HG03103 (cell line): ENCODE results near the gene MPV17L2.
"Not testable (repeated sequence)": the region's sequence is repeated elsewhere in the genome, so short reads cannot be mapped to it uniquely, and the experiment has no call there.

Experiments used
- ATAC-seq: cut with Tn5 transposase; IDR thresholded peaks from one replicate; pipeline ENCODE4 v1.9.1; 2021; ENCODE audit warnings: low read depth; ENCODE audit not compliant: unreplicated experiment

MPV17L2 gene

DNA sequence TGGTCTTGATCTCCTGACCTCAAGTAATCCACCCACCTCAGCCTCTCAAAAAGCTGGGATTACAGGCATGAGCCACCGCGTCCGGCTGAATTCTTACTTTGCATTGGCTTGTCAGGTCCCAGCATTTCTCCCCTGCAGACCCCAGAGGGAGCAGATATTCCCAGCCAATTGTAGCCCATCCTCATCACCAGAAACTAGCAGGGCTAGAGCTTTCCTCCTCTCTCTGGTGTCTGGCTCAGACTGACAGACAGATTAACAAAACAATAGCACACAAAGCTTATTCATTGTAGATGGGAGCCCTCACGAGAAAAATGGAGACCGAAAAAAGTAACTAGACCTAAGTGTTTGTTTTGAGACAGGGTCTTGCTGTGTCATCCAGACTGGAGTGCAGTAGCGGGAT is 7.5 kb upstream of the MPV17L2 start:
- ATAC-seq, result no peak

DNA sequence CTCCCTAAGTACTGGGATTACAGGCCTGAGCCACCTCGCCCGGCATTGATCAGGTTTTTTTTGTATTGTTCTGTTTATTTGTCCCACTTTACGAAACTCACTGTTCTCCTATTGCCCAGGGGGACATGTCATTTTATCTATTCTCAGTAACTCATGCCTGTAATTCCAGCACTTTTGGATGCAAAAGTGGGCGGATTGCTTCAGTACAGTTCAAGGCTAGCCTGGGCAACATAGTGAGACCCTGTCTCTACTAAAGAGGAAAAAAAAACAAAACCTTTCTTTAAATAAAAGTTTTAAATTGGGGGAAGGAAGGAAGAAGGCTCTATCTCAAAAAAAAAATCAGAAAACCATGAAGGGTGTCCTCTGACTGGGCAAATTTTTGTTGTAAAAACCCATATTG is 2.7 kb upstream of the MPV17L2 start:
- no peak for ATAC-seq

DNA sequence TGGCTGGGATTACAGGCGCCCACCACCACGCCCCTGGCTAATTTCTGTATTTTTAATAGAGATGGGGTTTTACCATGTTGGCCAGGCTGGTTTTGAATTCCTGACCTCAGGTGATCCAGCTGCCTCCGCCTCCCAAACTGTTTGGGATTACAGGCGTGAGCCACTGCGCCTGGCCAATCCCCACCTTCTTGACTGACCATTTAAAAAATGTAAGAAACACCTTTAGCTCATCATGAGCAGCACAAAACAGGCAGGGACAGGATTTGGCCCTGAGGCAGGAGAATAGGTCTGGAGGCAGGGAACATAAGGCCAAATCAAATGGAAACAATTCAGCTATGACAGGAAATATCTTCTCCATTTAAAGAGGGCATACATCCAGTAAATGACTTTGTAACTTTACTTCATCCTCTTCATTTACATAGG is 1.4 kb upstream of the MPV17L2 start:
- ATAC-seq, result no peak

DNA sequence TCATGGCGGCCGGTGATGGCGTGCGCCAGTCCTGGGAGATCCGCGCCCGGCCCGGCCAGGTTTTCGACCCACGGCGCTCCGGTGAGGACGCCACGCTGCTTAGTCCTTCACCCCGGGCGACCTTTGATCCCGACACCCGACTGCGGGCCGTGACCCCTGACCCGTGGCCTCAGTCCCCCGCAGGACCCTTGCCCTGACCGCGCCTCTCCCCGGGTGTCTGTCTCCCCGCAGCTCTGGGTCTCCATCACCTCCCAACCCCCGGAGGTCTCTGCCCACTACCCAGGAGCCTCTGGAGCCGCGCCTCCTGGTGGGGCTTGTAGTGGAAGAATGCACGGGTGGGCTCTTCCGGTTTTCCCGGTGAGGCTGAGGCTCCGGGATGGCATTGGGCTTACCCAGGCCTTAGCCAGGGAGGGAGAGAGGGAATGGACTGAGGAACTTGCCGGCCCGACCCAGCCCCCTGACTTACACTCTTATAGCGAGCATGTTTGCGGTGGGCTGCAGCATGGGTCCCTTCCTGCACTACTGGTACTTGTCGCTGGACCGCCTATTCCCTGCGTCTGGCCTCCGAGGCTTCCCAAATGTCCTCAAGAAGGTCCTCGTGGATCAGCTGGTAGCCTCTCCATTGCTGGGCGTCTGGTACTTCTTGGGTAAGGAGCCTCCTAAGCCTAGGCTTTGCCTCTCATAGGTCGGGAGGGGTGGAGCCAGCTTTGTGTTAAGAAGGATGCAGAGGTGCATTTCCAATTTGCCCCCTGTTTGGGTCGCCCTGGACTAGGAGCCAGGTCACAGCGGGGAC is 566 bp downstream of the MPV17L2 start:
- no peak for ATAC-seq

DNA sequence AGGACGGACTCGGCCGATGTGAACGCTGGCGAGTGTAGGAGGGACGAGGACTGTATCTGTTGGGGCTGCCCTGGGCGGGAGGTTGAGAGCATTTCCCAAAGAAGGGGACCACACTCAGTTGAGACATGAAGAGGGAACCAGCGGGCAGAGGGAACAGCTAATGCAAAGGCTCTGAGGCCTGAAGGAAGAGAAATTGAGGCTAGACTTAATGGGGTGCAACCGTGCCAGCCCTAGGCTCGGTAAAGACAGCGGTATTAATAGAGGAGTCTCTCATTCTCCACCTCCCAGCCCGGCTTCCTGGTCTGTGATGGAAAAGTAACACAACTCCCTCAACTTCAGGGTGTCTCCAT is 1.1 kb downstream of the MPV17L2 start:
- ATAC-seq, result no peak

DNA sequence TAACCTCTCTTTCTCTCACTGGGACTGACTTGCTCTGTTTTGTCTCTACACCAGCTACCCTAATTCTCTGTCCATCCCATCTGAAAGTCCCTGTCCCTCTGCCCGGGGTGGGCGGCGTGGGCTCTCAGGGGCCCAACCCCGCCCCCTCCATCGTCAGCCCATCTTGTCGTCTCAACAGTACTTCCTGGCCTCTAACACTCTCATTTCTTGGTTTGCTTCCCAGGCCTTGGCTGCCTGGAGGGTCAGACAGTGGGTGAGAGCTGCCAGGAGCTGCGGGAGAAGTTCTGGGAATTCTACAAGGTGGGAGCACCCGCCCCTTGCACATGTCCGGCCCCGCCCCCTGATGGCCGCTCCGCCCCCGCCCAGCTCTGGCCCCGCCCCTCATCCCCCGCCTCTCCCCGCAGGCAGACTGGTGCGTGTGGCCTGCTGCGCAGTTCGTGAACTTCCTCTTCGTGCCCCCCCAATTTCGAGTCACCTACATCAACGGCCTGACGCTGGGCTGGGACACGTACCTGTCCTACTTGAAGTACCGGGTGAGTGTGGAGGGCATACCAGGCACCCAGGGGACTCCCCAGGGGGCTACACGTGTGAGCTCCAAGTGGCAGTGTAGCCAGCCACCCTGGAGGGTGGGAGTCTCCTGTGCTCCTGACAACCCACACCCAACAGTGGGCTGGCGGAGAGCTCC is 1.7 kb downstream of the MPV17L2 start:
- ATAC-seq, result no peak

DNA sequence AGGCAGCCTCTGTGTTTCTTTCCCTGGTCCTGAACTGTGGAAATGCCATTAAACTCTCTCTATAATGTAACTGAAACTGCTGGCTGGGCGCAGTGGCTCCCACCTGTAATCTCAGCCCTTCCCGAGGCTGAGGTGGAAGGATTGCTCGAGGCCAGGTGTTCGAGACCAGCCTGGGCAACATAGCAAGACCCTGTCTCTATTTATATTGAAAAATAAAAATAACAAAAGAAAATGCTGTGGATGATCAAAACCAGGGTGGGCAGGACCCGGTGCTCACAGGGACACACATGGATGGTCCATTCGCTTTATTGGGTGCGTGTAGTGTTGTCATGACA is 3.5 kb downstream of the MPV17L2 start:
- ATAC-seq, result no peak

DNA sequence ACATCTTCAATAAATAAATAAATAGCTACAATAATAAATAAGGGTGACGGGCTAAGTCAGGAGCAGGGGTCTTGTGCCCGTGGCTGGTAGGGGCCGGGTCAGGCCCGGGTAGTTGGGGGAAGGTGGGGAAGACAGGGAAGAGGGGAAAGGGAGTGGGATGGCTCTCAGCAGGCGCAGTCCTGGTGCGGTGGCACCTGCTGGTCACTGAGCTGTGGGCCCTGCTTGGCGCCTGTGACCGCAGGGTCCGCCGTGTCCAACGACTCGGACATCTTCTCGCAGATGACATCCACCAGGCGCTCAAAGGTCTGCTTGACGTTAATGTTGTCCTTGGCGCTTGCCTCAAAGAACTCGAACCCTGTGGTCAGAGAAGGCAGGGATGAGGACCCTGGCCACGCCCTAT is 4.3 kb downstream of the MPV17L2 start:
- ATAC-seq, result no peak

DNA sequence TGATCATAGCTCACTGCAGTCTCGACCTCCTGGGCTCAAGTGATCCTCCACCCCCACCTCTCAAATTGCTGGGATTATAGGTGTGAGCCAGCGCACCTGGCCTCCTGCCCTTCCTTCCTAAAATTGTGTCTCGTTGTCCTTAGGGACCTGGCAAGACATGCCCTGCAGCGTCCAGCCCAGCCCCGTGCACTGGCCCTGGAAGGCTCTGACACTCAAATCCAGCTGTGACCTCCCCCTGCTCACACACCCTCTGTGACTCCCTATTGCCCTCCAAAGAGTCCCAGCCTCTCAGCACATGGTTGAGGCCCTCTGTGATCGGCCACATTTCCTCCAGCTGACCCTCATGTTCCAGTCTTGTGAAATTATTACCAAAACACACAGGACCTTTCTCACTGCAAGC is 4.9 kb downstream of the MPV17L2 start:
- ATAC-seq, result no peak

DNA sequence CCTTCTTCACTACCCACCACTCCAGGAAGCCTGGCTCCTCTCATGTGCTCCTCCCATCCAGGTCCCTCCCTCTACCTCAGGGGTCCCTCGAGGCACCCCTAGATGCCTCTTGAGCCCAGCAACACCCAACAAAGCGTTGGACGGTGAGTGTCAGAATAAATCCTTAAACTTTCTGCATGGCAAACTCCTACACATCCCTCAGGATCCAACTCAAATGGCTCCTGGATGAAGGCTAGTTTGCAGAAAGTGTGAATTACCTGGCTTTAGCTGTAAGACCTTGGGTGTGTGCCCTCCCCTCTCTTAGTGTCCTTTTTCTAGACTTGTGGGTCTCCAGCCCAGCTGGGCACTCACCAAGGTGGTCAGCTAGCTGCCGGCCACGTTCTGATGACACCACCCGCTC is 5.4 kb downstream of the MPV17L2 start:
- no peak for ATAC-seq

DNA sequence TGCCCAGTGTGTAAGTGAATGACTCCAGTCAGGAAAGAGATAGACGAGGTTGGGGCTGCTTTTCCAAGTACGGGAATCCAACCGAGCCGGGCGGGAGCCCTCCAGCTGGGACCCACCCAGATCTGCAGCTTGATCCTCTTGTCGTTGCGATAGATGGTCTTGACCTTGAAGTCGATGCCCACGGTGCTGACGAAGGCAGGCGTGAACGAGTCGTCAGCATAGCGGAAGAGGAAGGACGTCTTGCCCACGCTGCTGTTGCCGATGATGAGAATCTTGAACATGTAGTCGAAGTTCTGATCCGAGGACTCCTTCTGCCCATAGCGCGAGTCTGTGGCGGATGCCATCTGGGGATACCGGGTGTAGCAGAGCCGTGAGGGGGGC is 9.4 kb downstream of the MPV17L2 start:
- ATAC-seq, result no peak

DNA sequence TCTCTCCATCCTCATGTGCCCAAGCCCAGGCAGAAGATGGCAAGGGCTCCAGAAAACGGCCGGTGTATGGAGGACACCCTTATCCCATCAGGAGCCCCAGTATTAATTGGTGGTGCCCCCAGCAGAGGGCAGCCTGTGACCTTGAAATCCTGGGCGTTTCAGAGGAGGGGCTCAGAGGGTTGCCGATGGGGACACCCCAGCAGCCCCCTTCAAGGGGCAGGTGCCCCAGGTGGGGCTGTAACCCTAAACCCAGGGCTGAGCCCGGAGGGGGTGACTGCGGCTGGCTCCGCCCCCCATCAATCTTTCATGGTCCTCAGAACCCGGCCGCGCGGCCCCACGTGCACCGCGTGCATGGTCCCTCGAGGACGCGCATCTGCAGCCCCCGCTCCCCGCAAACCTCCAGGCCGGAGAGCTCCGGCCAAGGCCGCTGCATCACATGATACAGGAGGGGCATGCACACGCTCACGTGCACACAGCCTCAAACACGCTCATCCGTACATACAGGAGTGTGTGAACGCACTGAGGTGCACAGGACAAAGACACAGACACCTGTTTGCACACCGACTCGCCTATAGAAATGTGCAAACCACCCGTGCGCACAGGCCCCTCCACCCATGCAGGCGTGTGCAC is 9.9 kb downstream of the MPV17L2 start:
- ATAC-seq, result no peak

DNA sequence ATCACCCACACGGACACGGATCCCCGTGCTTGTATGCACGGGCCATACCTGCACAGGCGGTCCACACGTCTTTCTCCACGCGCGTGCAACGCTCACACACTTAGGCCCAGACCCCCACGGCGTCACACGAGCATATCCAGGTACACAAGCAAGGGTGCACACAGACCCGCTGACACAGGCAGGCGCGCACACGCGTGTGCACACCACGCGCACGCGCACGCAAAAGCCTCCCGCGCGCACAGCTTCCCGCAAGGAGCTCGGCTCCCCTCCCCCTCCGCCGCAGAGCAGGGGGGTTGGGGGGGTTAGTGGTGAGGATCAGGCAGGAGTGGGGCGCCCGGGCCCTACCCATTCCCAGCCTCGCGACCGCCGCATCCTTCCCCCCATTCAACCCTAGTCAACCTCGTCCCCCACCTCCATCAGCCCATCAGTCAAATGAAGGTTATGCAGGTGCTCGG is 10.4 kb downstream of the MPV17L2 start:
- no peak for ATAC-seq

DNA sequence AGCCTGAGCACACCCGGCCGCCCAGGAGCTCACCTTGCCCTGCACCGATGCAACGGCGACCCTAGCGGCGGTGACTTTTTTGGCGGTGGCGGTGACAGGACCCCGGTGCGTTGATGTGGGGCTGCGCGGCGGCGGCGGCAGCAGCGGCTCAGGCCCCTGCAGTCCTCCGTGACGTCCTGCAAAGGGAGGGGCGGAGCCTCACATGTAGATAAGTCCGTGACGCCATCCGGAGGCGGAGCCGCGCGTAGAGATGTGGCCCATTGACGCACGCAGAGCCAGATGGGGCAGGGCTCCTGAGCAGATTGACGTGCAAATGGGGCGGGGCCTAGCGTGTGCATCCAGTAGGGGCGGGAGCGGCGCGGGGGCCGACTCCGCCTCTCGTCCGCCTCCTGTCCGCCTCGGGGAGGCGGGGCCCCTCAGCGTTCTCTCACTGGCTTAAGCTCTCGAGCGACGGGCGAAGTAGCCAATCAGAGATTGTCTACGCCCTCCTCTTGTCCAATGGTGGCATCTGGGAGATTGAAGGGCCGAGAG is 10.9 kb downstream of the MPV17L2 start, which contains the start of gene RAB3A:
Gene RAB3A (minus strand): TSS at position 180 of the 531 bp plus-strand sequence. CDS start 1,302 bp downstream, outside the sequence.
- peak; percentile 87 for ATAC-seq

DNA sequence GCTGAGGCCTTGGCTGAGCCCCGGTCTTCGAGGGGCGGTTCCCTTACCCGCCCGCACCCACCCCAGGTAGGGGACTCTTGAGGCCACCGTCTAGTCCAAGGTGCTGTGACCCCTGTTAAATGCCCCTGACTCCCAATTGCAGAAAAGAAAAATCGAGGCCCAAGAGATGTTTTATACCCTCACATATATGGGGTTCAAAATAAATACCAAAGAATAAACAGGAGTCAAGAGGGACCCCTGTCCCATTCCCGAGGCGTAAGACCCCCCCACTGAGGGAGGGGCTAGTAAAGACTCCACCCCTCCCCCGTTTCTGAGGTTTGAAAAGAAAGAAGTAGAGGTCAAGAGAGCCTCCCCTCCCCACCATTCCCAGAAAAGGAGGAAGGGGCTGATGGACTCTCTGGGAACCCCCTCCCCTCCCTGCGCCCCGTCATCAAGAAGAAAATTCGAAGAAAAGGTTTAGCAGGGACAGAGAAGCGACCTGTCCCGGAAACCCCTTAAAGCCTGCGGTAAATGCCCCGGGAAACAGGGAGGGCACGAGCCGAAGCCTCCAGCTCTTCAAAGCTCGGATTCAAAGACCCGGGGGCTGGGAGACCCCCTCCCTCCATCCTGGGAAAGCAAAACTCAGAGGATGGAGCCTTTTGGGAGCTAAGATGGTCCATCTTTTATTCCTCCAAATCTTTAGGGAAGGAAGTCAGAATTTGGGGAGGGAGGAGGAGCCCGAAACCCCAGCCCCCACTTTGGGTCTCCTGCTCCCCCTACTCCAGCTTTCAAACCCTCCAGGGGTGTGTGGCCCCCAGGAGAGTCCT is 11.6 kb downstream of the MPV17L2 start:
- ATAC-seq, result peak; percentile 4

DNA sequence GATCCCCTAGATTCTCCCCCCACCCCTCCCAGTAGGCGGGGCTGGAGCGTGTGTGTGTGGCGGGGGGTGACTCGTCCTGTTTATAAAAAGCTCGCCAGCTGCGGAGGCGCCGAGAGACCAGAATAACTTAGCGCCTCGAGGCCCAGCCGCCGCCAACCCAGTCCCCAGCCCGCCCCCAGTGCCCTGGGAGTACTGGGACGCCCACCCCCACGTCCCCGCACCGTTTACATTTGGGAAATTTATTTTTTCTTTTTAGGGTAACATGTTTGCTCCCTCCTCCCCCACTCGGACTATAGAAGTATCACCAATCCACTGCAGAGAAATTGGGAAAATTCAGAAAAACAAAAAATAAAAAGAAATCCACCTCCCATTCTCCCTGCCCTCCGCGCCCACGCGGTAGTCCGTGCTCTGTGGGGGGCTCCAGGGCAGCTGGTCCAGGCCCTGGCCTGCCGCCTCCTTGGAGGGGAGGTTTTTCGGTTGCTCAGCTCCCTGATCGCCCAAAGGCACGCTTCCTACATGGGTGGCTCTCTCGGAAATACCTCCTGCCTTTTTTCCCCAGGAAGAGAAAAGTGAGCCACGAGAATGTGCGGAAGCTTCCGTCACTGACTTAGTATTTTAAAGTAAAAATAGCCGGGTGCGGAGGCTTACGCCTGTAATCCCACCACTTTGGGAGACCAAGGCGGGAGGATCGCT is 12.3 kb downstream of the MPV17L2 start:
- no peak for ATAC-seq

DNA sequence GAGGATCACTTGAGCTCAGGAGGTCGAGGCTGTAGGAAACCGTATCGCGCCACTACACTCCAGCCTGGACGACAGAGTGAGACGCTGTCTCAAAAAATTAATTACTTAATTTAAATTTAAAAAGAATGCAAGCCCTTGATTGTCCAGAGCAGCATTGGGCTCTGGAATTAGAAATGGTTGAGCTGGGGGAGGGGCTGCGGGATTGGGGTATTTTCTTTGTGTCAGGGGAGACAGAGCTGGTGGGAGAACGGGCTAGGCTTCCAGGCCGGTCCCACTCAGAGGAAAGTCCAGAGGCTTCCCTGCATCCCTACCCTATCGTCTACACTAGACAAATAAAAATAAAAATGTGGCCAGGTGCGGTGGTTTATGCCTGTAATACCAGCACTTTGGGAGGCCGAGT is 13.0 kb downstream of the MPV17L2 start:
- no peak for ATAC-seq

DNA sequence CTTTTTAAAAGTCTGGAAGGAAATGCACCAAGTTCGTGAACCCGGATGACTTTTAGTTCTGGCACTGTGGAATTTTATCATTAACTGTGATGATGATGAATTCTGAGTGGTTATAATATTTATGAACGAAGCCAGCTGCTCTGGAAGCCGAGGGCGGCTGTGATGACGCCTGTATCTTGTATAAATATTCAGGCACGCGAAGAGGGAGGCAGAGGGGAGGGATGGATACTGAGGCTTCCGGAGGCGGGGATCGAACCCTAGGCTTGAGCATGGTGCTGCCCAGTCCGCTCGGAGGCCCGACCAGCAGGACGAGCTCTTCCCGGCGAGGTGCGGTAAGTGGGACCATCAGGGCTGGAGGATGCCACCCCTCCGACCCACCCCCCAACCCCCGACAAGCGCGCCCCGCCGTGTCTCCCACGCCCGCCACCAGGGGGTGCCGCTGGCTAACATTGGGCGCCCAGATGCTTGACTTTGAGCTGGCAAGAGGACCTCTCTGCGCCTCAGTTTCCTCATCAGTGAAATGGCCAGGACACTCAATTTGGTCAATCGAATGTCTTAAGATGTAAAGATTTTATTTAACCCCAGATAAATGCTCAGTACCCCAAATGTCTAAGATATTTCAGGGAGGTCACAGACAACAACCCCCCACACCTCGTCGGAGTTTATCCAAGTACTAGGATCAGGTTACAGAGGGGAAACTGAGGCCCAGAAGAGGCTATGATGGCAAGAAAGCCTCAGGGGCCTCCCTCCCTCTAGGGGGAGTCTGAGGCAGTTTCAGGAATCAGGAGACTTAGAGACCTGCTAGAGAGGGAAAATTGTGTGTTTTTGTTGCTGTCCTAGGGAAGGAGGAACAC is 15.3 kb downstream of the MPV17L2 start:
- ATAC-seq, result no peak

DNA sequence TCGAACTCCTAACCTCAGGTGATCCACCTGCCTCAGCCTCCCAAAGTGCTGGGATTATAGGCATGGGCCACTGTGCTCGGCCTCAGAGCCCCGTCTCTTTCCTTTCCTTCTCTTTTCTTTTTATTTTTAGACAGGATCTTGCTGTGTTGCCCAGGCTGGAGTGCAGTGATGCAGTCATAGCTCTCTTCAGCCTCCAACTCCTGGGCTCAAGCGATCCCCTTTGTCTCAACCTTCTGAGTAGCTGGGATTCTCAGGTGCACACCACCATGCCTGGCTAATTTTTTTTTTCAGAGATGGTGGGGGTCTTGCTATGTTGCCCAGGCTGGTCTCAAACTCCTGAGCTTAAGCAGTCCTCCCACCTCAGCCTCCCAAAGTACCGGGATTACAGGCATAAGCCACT is 16.9 kb downstream of the MPV17L2 start:
- not testable (repeated sequence) for ATAC-seq
